Measurements from ENCODE around the gene CYP3A4. TPM values are rescaled to one million over a fixed set of nuclear protein-coding genes. Genes with fewer than 3 reads are reported as not detected.
"Not testable (repeated sequence)": the region's sequence is repeated elsewhere in the genome, so short reads cannot be mapped to it uniquely, and the experiment has no call there.

The CYP3A4 gene
- polyA plus RNA-seq, 1 of the 3 experiments (the other 2 are of a cell fraction) = not detected

DNA sequence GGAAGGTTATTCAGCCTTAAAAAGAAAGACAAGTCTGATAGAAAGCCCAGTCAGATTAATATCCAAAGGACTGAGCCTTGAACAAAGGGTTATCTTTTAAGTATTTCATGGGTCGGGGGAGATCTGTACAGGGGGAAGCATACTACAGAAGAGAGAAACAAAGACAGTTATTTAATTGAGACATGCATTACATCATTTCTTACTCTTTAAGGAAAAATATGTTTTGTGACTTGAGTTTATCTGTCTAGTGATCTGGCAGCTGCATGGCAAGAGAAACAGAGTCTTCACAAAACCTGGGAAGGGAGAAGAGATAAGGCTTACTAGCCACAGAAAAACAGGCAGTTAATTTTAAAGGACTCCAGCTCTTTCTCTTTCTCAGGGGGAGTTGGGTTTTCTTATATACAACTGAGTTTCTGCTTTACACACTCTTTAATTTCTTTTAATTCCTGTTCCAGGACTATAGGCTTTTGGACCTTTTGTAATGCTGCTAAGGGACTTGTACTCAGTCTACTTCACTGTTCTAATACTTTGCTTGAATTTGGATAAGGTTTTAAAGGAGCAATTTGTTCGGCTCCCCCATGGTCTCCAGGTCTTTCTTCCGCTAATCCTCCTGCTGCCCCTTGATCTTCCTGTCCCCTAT is 23.0 kb upstream of the CYP3A4 start:
- H4K20me1 ChIP-seq (ENCODE audit: insufficient read depth) = no peaks in the 10 kb centered on the region
- H3K79me2 ChIP-seq (ENCODE audit: insufficient read depth) = no peaks in the 10 kb centered on the region
- H3K27me3 ChIP-seq (ENCODE audit: insufficient read depth) = no peaks in the 10 kb centered on the region; the same call in 1 of the 2 replicates
- WGBS (ENCODE audit: low lambda C conversion rate) = 13% methylated on average over 3 of the region's 3 CpGs
- H3K9ac ChIP-seq = no peak overlapping the region
- ChIA-PET POLR2A (no interaction called here), CTCF (interaction anchor here (0.7 kb wide), 1 partner anchor 9 kb away, joined by 3 read pairs; no protein-coding TSS in a partner anchor)
- H3K9me3 ChIP-seq = peaks cover 9% of the 10 kb centered on the region; the same call in 1 of the 2 replicates
- no peak overlapping the region for H2AFZ ChIP-seq (ENCODE audit: low read depth)
- no peaks in the 10 kb centered on the region for H3F3A ChIP-seq (replicated peaks; ENCODE audit: insufficient read depth)
- TF ChIP-seq, protein P1, sequence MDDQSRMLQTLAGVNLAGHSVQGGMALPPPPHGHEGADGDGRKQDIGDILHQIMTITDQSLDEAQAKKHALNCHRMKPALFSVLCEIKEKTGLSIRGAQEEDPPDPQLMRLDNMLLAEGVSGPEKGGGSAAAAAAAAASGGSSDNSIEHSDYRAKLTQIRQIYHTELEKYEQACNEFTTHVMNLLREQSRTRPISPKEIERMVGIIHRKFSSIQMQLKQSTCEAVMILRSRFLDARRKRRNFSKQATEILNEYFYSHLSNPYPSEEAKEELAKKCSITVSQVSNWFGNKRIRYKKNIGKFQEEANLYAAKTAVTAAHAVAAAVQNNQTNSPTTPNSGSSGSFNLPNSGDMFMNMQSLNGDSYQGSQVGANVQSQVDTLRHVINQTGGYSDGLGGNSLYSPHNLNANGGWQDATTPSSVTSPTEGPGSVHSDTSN (IDR thresholded peaks at IDR 0.05) = no peak
- TF ChIP-seq POLR2AphosphoS5 (IDR thresholded peaks at IDR 0.05; ENCODE audit: low read depth, low read length) (no peak), SMC3 (IDR thresholded peaks at IDR 0.05; ENCODE audit: low read depth, low read length) (no peak)
- TF ChIP-seq, protein P2, sequence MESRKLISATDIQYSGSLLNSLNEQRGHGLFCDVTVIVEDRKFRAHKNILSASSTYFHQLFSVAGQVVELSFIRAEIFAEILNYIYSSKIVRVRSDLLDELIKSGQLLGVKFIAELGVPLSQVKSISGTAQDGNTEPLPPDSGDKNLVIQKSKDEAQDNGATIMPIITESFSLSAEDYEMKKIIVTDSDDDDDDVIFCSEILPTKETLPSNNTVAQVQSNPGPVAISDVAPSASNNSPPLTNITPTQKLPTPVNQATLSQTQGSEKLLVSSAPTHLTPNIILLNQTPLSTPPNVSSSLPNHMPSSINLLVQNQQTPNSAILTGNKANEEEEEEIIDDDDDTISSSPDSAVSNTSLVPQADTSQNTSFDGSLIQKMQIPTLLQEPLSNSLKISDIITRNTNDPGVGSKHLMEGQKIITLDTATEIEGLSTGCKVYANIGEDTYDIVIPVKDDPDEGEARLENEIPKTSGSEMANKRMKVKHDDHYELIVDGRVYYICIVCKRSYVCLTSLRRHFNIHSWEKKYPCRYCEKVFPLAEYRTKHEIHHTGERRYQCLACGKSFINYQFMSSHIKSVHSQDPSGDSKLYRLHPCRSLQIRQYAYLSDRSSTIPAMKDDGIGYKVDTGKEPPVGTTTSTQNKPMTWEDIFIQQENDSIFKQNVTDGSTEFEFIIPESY (IDR thresholded peaks at IDR 0.05; ENCODE audit: borderline replicate concordance, low read depth) = no peak
- DNase-seq = no peak
- no peak overlapping the region for H3K4me3 ChIP-seq (ENCODE audit: low read depth in 2 of 2, low read length in 1 of 2)
- no peak overlapping the region for H3K4me2 ChIP-seq
- H3K36me3 ChIP-seq (replicated peaks in 1 of 2; ENCODE audit: control insufficient read depth in 1 of 2, insufficient read depth in 2 of 2, low read length in 1 of 2) = no peaks in the 10 kb centered on the region
- no peaks in the 10 kb centered on the region for H3K9me2 ChIP-seq
- H3K27ac ChIP-seq (ENCODE audit: low read depth in 2 of 2, low read length in 1 of 2) = no peak overlapping the region
- H3K4me1 ChIP-seq (ENCODE audit: control insufficient read depth in 1 of 2, insufficient read depth in 2 of 2, low read depth in 1 of 2, low read length in 1 of 2) = no peaks in the 10 kb centered on the region

DNA sequence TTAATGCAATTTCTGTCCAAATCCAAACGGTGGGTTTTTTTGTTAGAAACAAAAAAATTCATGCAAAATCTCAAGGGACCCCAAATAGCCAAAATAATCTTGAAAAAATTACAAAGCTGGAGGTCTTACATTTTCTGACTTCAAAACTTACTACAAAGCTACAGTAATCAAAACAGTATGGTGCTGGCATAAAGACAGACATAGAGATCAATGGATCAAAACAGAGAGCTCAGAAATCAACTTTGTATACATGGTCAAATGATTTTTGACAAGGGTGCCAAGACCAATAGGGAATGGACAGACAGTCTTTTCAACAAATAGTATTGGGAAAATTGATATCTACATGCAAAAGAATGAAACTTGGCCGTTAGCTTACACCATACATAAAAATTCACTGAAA is 21.7 kb upstream of the CYP3A4 start:
- no peaks in the 10 kb centered on the region for H3K9me2 ChIP-seq
- no peaks in the 10 kb centered on the region for H4K20me1 ChIP-seq (ENCODE audit: insufficient read depth)
- H3F3A ChIP-seq (replicated peaks; ENCODE audit: insufficient read depth) = no peaks in the 10 kb centered on the region
- ChIA-PET POLR2A (no interaction called here), CTCF (no interaction called here)
- no peak for TF ChIP-seq ELF1 (IDR thresholded peaks at IDR 0.05)
- no peak for TF ChIP-seq RFX5 (IDR thresholded peaks at IDR 0.05; ENCODE audit: low read length)
- no peak for TF ChIP-seq RCOR1 (IDR thresholded peaks at IDR 0.05; ENCODE audit: low read length)
- no peak for TF ChIP-seq TAF1 (IDR thresholded peaks at IDR 0.05; ENCODE audit: borderline replicate concordance, low read depth, low read length)
- TF ChIP-seq, protein P3, sequence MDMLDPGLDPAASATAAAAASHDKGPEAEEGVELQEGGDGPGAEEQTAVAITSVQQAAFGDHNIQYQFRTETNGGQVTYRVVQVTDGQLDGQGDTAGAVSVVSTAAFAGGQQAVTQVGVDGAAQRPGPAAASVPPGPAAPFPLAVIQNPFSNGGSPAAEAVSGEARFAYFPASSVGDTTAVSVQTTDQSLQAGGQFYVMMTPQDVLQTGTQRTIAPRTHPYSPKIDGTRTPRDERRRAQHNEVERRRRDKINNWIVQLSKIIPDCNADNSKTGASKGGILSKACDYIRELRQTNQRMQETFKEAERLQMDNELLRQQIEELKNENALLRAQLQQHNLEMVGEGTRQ (IDR thresholded peaks at IDR 0.05; ENCODE audit: borderline replicate concordance, low read depth, low read length) = no peak
- TF ChIP-seq, protein P4, sequence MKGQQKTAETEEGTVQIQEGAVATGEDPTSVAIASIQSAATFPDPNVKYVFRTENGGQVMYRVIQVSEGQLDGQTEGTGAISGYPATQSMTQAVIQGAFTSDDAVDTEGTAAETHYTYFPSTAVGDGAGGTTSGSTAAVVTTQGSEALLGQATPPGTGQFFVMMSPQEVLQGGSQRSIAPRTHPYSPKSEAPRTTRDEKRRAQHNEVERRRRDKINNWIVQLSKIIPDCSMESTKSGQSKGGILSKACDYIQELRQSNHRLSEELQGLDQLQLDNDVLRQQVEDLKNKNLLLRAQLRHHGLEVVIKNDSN (IDR thresholded peaks at IDR 0.05; ENCODE audit: borderline replicate concordance, low read depth) = no peak
- TF ChIP-seq, protein P5, sequence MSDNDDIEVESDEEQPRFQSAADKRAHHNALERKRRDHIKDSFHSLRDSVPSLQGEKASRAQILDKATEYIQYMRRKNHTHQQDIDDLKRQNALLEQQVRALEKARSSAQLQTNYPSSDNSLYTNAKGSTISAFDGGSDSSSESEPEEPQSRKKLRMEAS (IDR thresholded peaks at IDR 0.05; ENCODE audit: low read depth) = no peak
- TF ChIP-seq, protein P6, sequence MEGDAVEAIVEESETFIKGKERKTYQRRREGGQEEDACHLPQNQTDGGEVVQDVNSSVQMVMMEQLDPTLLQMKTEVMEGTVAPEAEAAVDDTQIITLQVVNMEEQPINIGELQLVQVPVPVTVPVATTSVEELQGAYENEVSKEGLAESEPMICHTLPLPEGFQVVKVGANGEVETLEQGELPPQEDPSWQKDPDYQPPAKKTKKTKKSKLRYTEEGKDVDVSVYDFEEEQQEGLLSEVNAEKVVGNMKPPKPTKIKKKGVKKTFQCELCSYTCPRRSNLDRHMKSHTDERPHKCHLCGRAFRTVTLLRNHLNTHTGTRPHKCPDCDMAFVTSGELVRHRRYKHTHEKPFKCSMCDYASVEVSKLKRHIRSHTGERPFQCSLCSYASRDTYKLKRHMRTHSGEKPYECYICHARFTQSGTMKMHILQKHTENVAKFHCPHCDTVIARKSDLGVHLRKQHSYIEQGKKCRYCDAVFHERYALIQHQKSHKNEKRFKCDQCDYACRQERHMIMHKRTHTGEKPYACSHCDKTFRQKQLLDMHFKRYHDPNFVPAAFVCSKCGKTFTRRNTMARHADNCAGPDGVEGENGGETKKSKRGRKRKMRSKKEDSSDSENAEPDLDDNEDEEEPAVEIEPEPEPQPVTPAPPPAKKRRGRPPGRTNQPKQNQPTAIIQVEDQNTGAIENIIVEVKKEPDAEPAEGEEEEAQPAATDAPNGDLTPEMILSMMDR (IDR thresholded peaks at IDR 0.05) = no peak
- no peak for TF ChIP-seq POLR2AphosphoS5 (IDR thresholded peaks at IDR 0.05; ENCODE audit: low read depth, low read length)
- H3K4me2 ChIP-seq = no peak overlapping the region
- H3K27ac ChIP-seq (ENCODE audit: low read depth in 2 of 2, low read length in 1 of 2) = no peak overlapping the region
- no peak for DNase-seq
- no peaks in the 10 kb centered on the region; the same call in 1 of the 2 replicates for H3K27me3 ChIP-seq (ENCODE audit: insufficient read depth)
- H2AFZ ChIP-seq (ENCODE audit: low read depth) = no peak overlapping the region
- under 1% methylated on average over 2 of the region's 2 CpGs for WGBS (ENCODE audit: low lambda C conversion rate)
- no peak overlapping the region for H3K4me3 ChIP-seq (ENCODE audit: low read depth in 2 of 2, low read length in 1 of 2)
- H3K79me2 ChIP-seq (ENCODE audit: insufficient read depth) = no peaks in the 10 kb centered on the region
- no peak overlapping the region for H3K9ac ChIP-seq
- H3K36me3 ChIP-seq (replicated peaks in 1 of 2; ENCODE audit: control insufficient read depth in 1 of 2, insufficient read depth in 2 of 2, low read length in 1 of 2) = no peaks in the 10 kb centered on the region
- H3K9me3 ChIP-seq = peaks cover 9% of the 10 kb centered on the region; the same call in 1 of the 2 replicates
- no peaks in the 10 kb centered on the region for H3K4me1 ChIP-seq (ENCODE audit: control insufficient read depth in 1 of 2, insufficient read depth in 2 of 2, low read depth in 1 of 2, low read length in 1 of 2)

DNA sequence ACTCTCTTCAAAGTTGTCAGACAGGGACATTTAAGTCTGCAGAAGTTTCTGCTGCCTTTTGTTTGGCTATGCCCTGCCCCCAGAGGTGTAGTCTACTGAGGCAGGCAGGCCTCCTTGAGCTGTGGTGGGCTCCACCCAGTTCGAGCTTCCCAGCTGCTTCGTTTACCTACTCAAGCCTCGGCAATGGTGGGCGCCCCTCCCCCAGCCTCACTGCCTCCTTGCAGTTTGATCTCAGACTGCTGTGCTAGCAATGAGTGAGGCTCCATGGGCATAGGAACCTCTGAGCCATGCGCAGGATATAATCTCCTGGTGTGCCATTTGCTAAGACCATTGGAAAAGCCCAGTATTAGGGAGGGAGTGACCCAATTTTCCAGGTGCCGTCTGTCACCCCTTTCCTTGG is 19.1 kb upstream of the CYP3A4 start:
- 6% methylated on average over 4 of the region's 6 CpGs for WGBS (ENCODE audit: low lambda C conversion rate)
- H3K9me3 ChIP-seq; DNase-seq; H3K4me1 ChIP-seq (ENCODE audit: control insufficient read depth in 1 of 2, insufficient read depth in 2 of 2, low read depth in 1 of 2, low read length in 1 of 2); H3K9ac ChIP-seq; H3K4me3 ChIP-seq (ENCODE audit: low read depth in 2 of 2, low read length in 1 of 2); H3K79me2 ChIP-seq (ENCODE audit: insufficient read depth); H3F3A ChIP-seq (replicated peaks; ENCODE audit: insufficient read depth); CTCF ChIA-PET; H2AFZ ChIP-seq (ENCODE audit: low read depth); H4K20me1 ChIP-seq (ENCODE audit: insufficient read depth); POLR2A ChIA-PET; H3K27ac ChIP-seq (ENCODE audit: low read depth in 2 of 2, low read length in 1 of 2); H3K9me2 ChIP-seq; H3K36me3 ChIP-seq (replicated peaks in 1 of 2; ENCODE audit: control insufficient read depth in 1 of 2, insufficient read depth in 2 of 2, low read length in 1 of 2); H3K27me3 ChIP-seq (ENCODE audit: insufficient read depth); H3K4me2 ChIP-seq: not testable (repeated sequence)
